ENCODE data around the gene PITPNC1. TPM values are rescaled to one million over a fixed set of nuclear protein-coding genes. Genes with fewer than 3 reads are reported as not detected.
"Not testable (repeated sequence)": the region's sequence is repeated elsewhere in the genome, so short reads cannot be mapped to it uniquely, and the experiment has no call there.

Gene PITPNC1
- total and polyA plus RNA-seq, 11 donors, result 7.0 to 20.8 (median 11.3) TPM

GRCh38 chr17:67696347-67696746, 319.3 kb downstream of the PITPNC1 start:
- Histone ChIP-seq H3K4me3 (no peak overlapping the region), H3K27me3 (no peaks in the 10 kb centered on the region), H3K36me3 (peaks cover 0 to 29% (median 6%) of the 10 kb centered on the region in 9 donors), H3K27ac (no peak overlapping the region), H3K4me1 (no peaks in the 10 kb centered on the region), H3K9me3 (peaks cover 0 to 5% (median 0%) of the 10 kb centered on the region in 12 donors)
- 76 to 82% (median 80%) methylated on average over 3 of the region's 3 CpGs for WGBS, 4 donors
- intact Hi-C loops (cut with DNase I), result no loop called here
- DNase-seq (no peak), ATAC-seq (no peak)
- TF ChIP-seq POLR2A (IDR thresholded peaks at IDR 0.05) (no peak), CTCF (IDR thresholded peaks at IDR 0.05) (no peak)

GRCh38 chr17:67696853-67697498, 319.9 kb downstream of the PITPNC1 start:
- Histone ChIP-seq H3K9me3 (peaks cover 0 to 5% (median 0%) of the 10 kb centered on the region in 12 donors), H3K27ac (no peak overlapping the region), H3K4me3 (no peak overlapping the region), H3K27me3 (no peaks in the 10 kb centered on the region), H3K36me3 (peaks cover 0 to 26% (median 6%) of the 10 kb centered on the region in 9 donors), H3K4me1 (no peaks in the 10 kb centered on the region)
- no peak for DNase-seq
- intact Hi-C loops (cut with DNase I), result no loop called here
- ATAC-seq, result no peak
- WGBS, 4 donors, result 76 to 86% (median 84%) methylated on average over 4 of the region's 4 CpGs
- TF ChIP-seq CTCF (IDR thresholded peaks at IDR 0.05), result no peak
- TF ChIP-seq POLR2A (IDR thresholded peaks at IDR 0.05), result no peak

GRCh38 chr17:67700037-67700724, 323.1 kb downstream of the PITPNC1 start:
- 66 to 83% (median 73%) methylated on average over 5 of the region's 5 CpGs for WGBS, 4 donors
- Histone ChIP-seq H3K27me3 (no peaks in the 10 kb centered on the region), H3K4me3 (no peak overlapping the region), H3K4me1 (no peaks in the 10 kb centered on the region), H3K36me3 (no peaks in the 10 kb centered on the region), H3K9me3 (peaks cover 0 to 5% (median 0%) of the 10 kb centered on the region in 12 donors), H3K27ac (no peak overlapping the region)
- TF ChIP-seq POLR2A (IDR thresholded peaks at IDR 0.05) (no peak), CTCF (IDR thresholded peaks at IDR 0.05) (no peak)
- ATAC-seq, result no peak
- DNase-seq, result no peak
- intact Hi-C loops (cut with DNase I), result no loop called here

GRCh38 chr17:67700725-67701119, 323.6 kb downstream of the PITPNC1 start:
- Histone ChIP-seq H3K4me3 (no peak overlapping the region), H3K36me3 (no peaks in the 10 kb centered on the region), H3K27me3 (no peaks in the 10 kb centered on the region), H3K27ac (no peak overlapping the region), H3K4me1 (no peaks in the 10 kb centered on the region), H3K9me3 (peaks cover 0 to 5% (median 0%) of the 10 kb centered on the region in 12 donors)
- TF ChIP-seq CTCF (IDR thresholded peaks at IDR 0.05), result no peak
- no peak for TF ChIP-seq POLR2A (IDR thresholded peaks at IDR 0.05)
- intact Hi-C loops (cut with DNase I), result no loop called here
- DNase-seq, result no peak
- no peak for ATAC-seq
- WGBS, 4 donors, result 87 to 95% (median 90%) methylated on average over 1 of the region's 1 CpG

- H3K36me3 ChIP-seq; ATAC-seq; intact Hi-C loops (cut with DNase I); H3K27ac ChIP-seq; H3K27me3 ChIP-seq; H3K9me3 ChIP-seq; H3K4me1 ChIP-seq; H3K4me3 ChIP-seq; DNase-seq: not testable (repeated sequence)
- WGBS, 4 donors, result 95 to 98% (median 96%) methylated on average over 8 of the region's 8 CpGs
Measured at GRCh38 chr17:67702861-67703260, 325.8 kb downstream of the PITPNC1 start.
